Measurements from ENCODE around the gene THAP7. TPM values are rescaled to one million over a fixed set of nuclear protein-coding genes. Genes with fewer than 3 reads are reported as not detected.

The THAP7 gene
- total and polyA plus RNA-seq, 2 of the 13 experiments (the other 11 are each of a cell fraction or from before 2014, with no cell fraction given), result 13.0 to 25.5 TPM

GRCh38 chr22:21001601-21002325 lies at the start of gene THAP7 (continued):
- TF ChIP-seq NR1H2 (CRISPR knock-in tag; IDR thresholded peaks at IDR 0.05; ENCODE audit: borderline replicate concordance, low read depth), result no peak; the same call in 1 of the 2 replicates
- peak; percentile 66 for TF ChIP-seq ZBTB2 (CRISPR knock-in tag; IDR thresholded peaks at IDR 0.05; ENCODE audit: low read depth)
- TF ChIP-seq KDM1A (CRISPR knock-in tag; IDR thresholded peaks at IDR 0.05), result no peak
- 0 out of 2 replicates have a peak, but pooled peaks have one; percentile 77 for TF ChIP-seq ZNF468 (CRISPR knock-in tag; IDR thresholded peaks at IDR 0.05)
- TF ChIP-seq TIGD3 (CRISPR knock-in tag; IDR thresholded peaks at IDR 0.05; ENCODE audit: borderline replicate concordance), result no peak
- no peak for TF ChIP-seq ZBTB46 (CRISPR knock-in tag; IDR thresholded peaks at IDR 0.05; ENCODE audit: borderline replicate concordance)
- TF ChIP-seq MTF1 (CRISPR knock-in tag; IDR thresholded peaks at IDR 0.05), result peak; percentile 62; the same call in 1 of the 2 replicates
- peak; percentile 74; the same call in 1 of the 2 replicates for TF ChIP-seq ZMAT5 (CRISPR knock-in tag; IDR thresholded peaks at IDR 0.05; ENCODE audit: borderline replicate concordance, low read depth)
- peak; percentile 76 for TF ChIP-seq ZNF746 (CRISPR knock-in tag; IDR thresholded peaks at IDR 0.05)
- no peak for TF ChIP-seq LCORL (IDR thresholded peaks at IDR 0.05)
- TF ChIP-seq LCORL (CRISPR knock-in tag; IDR thresholded peaks at IDR 0.05), result peak; percentile 44; the same call in 1 of the 2 replicates
- no peak; the same call in 1 of the 2 replicates for TF ChIP-seq PRDM10 (CRISPR knock-in tag; IDR thresholded peaks at IDR 0.05; ENCODE audit: low read depth)
- TF ChIP-seq JARID2 (CRISPR knock-in tag; IDR thresholded peaks at IDR 0.05; ENCODE audit: insufficient replicate concordance), result peak; percentile 84
- no peak; the same call in 1 of the 2 replicates for TF ChIP-seq HNF4A (CRISPR knock-in tag; IDR thresholded peaks at IDR 0.05)
- TF ChIP-seq FOSL1 (CRISPR knock-in tag; IDR thresholded peaks at IDR 0.05; ENCODE audit: borderline replicate concordance), result no peak
- TF ChIP-seq MAFG (CRISPR knock-in tag; IDR thresholded peaks at IDR 0.05), result 0 out of 2 replicates have a peak, but pooled peaks have one; percentile 6
